WTC11 (cell line): ENCODE results near the gene LY6G6C. TPM values are rescaled to one million over a fixed set of nuclear protein-coding genes. Genes with fewer than 3 reads are reported as not detected.

Source experiments
- ATAC-seq: fragments of 200-7000 bp; cut with Tn5 transposase; 2 replicates; pipeline ENCODE4 v1.10.0; 2021; ENCODE audit warnings: mild to moderate bottlenecking, moderate library complexity
- CTCF ChIA-PET: fragments of 300-600 bp; sonication (Branson Sonifier 250); formaldehyde crosslinking; loops from one replicate; lab custom pipeline; 2021; ENCODE audit warnings: antibody characterized with exemption; lab: Charles Lee
- POLR2A ChIA-PET: fragments of 350-600 bp; sonication (Branson Sonifier 250); formaldehyde crosslinking; loops from one replicate; lab custom pipeline; 2021; ENCODE audit warnings: antibody characterized with exemption; lab: Charles Lee
- DNase-seq: peaks from one replicate; pipeline ENCODE4 v3.0.0; 2021; ENCODE audit warnings: low spot score
- H3K27ac Mint-ChIP-seq: 2 replicates; pipeline ENCODE4 v1.8.0; 2021; ENCODE audit warnings: mixed read lengths
- H3K27me3 Mint-ChIP-seq: 2 replicates; pipeline ENCODE4 v1.8.0; 2021; ENCODE audit warnings: low read depth, mild to moderate bottlenecking, moderate library complexity, mixed read lengths
- H3K36me3 Mint-ChIP-seq: 2 replicates; pipeline ENCODE4 v1.8.0; 2021; ENCODE audit warnings: mixed read lengths
- H3K4me1 Mint-ChIP-seq: 2 replicates; pipeline ENCODE4 v1.8.0; 2022; ENCODE audit warnings: mixed read lengths
- H3K4me3 Mint-ChIP-seq: 2 replicates; pipeline ENCODE4 v1.8.0; 2021; ENCODE audit warnings: mild to moderate bottlenecking, moderate library complexity, mixed read lengths
- H3K9me3 Mint-ChIP-seq: 2 replicates; pipeline ENCODE4 v1.8.0; 2021; ENCODE audit warnings: mixed read lengths
- CREB1 ChIP-seq: sonication (generic); formaldehyde crosslinking; IDR thresholded peaks from 2 replicates; pipeline ENCODE4 v1.8.0; 2023; ENCODE audit warnings: mild to moderate bottlenecking, missing genetic modification reagents
- ESRRA ChIP-seq: sonication (generic); formaldehyde crosslinking; IDR thresholded peaks from 2 replicates; pipeline ENCODE4 v1.8.1; 2022; ENCODE audit warnings: mild to moderate bottlenecking, missing genetic modification reagents, borderline replicate concordance
- ETV6 ChIP-seq: sonication (generic); formaldehyde crosslinking; IDR thresholded peaks from 2 replicates; pipeline ENCODE4 v1.8.1; 2022; ENCODE audit warnings: mild to moderate bottlenecking, missing genetic modification reagents
- FOXJ3 ChIP-seq: sonication (generic); formaldehyde crosslinking; IDR thresholded peaks from 2 replicates; pipeline ENCODE4 v1.9.0; 2021; ENCODE audit warnings: missing genetic modification reagents, mild to moderate bottlenecking, borderline replicate concordance
- FOXK1 ChIP-seq: sonication (generic); formaldehyde crosslinking; IDR thresholded peaks from 2 replicates; pipeline ENCODE4 v1.8.0; 2022; ENCODE audit warnings: mild to moderate bottlenecking, moderate library complexity, missing genetic modification reagents
- GRHL2 ChIP-seq: fragments of 250-450 bp; sonication (Bioruptor Pico); IDR thresholded peaks from 2 replicates; pipeline ENCODE4 v1.8.0; 2022; ENCODE audit warnings: mild to moderate bottlenecking, moderate library complexity; ENCODE audit not compliant: insufficient replicate concordance, severe bottlenecking
- IRF2 ChIP-seq: sonication (generic); formaldehyde crosslinking; IDR thresholded peaks from 2 replicates; pipeline ENCODE4 v1.8.0; 2022; ENCODE audit warnings: low read depth, missing genetic modification reagents, borderline replicate concordance
- KAT7 ChIP-seq: sonication (generic); formaldehyde crosslinking; IDR thresholded peaks from 2 replicates; pipeline ENCODE4 v1.8.1; 2023; ENCODE audit warnings: missing genetic modification reagents, mild to moderate bottlenecking, borderline replicate concordance
- MXD4 ChIP-seq: fragments of 250-450 bp; sonication (Bioruptor Pico); IDR thresholded peaks from 2 replicates; pipeline ENCODE4 v1.8.0; 2021; ENCODE audit warnings: mild to moderate bottlenecking, moderate library complexity, borderline replicate concordance
- NFATC4 ChIP-seq: fragments of 250-450 bp; sonication (Bioruptor Pico); IDR thresholded peaks from 2 replicates; pipeline ENCODE4 v1.9.0; 2021; ENCODE audit warnings: mild to moderate bottlenecking
- NR1H2 ChIP-seq: sonication (generic); formaldehyde crosslinking; IDR thresholded peaks from 2 replicates; pipeline ENCODE4 v1.9.0; 2021; ENCODE audit warnings: mild to moderate bottlenecking, moderate library complexity, missing genetic modification reagents
- OVOL2 ChIP-seq: fragments of 250-450 bp; sonication (Bioruptor Pico); IDR thresholded peaks from 2 replicates; pipeline ENCODE4 v1.9.0; 2021; ENCODE audit warnings: mild to moderate bottlenecking, borderline replicate concordance
- RELA ChIP-seq: sonication (generic); formaldehyde crosslinking; IDR thresholded peaks from 2 replicates; pipeline ENCODE4 v1.8.1; 2022; ENCODE audit warnings: missing genetic modification reagents, mild to moderate bottlenecking, borderline replicate concordance
- RORB ChIP-seq: fragments of 250-450 bp; sonication (Bioruptor Pico); IDR thresholded peaks from 2 replicates; pipeline ENCODE4 v1.9.0; 2021; ENCODE audit warnings: mild to moderate bottlenecking
- SP1 ChIP-seq: sonication (generic); formaldehyde crosslinking; conservative IDR thresholded peaks from 2 replicates; pipeline ENCODE4 v1.8.1; 2022; ENCODE audit warnings: missing genetic modification reagents
- TEAD1 ChIP-seq: sonication (generic); formaldehyde crosslinking; IDR thresholded peaks from 2 replicates; pipeline ENCODE4 v1.8.0; 2022; ENCODE audit warnings: mild to moderate bottlenecking, missing genetic modification reagents
- ZNF423 ChIP-seq: fragments of 250-450 bp; sonication (Bioruptor Pico); IDR thresholded peaks from 2 replicates; pipeline ENCODE4 v2.1.2; 2022; ENCODE audit warnings: mild to moderate bottlenecking, moderate library complexity
- total RNA-seq: library from RNA; stranded (reverse); gene quantifications from 3 replicates; pipeline ENCODE4 v1.2.3, GENCODE V29; 2021
- TF ChIP-seq, protein P1 (sequence below): sonication (generic); formaldehyde crosslinking; IDR thresholded peaks from 2 replicates; pipeline ENCODE4 v1.8.1; 2022; ENCODE audit warnings: low read depth, missing genetic modification reagents, borderline replicate concordance
- TF ChIP-seq, protein P2 (sequence below): sonication (generic); formaldehyde crosslinking; IDR thresholded peaks from 2 replicates; pipeline ENCODE4 v1.8.1; 2023; ENCODE audit warnings: mild to moderate bottlenecking, missing genetic modification reagents
- TF ChIP-seq, protein P3 (sequence below): sonication (generic); formaldehyde crosslinking; IDR thresholded peaks from 2 replicates; pipeline ENCODE4 v1.8.1; 2022; ENCODE audit warnings: missing genetic modification reagents, borderline replicate concordance
- TF ChIP-seq, protein P4 (sequence below): sonication (generic); formaldehyde crosslinking; IDR thresholded peaks from 2 replicates; pipeline ENCODE4 v1.8.1; 2023; ENCODE audit warnings: mild to moderate bottlenecking, moderate library complexity, missing genetic modification reagents
- TF ChIP-seq, protein P5 (sequence below): fragments of 250-450 bp; sonication (Bioruptor Pico); conservative IDR thresholded peaks from 2 replicates; pipeline ENCODE4 v1.9.0; 2021; ENCODE audit warnings: mild to moderate bottlenecking
- TF ChIP-seq, protein P6 (sequence below): sonication (generic); formaldehyde crosslinking; IDR thresholded peaks from 2 replicates; pipeline ENCODE4 v1.8.1; 2023; ENCODE audit warnings: mild to moderate bottlenecking, missing genetic modification reagents, moderate library complexity

The LY6G6C gene
- total RNA-seq, 1 experiment from 2014 or later: 0.35 TPM

DNA sequence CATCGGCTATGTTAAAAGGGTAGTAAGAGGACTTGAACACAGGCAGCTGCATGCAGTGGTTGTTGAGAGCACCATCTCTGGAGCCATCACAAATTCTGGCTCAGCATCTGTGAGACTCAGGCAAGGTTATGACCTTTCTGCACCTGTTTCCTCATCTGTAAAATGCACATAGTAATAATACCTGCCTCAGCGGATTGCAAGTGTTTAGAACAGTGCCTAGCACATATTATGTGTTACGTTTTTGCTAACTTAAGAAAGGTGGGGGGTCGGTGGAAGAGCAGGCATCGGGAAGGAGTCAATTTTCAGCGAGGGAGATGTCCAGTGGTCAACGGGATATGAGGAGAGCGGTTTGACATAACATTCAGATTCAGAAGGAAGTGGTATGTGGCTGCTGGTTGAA lies 43.6 kb downstream of the LY6G6C start:
- CTCF ChIA-PET: no interaction called here
- peaks cover 4% of the 10 kb centered on the region; the same call in 1 of the 2 replicates for H3K36me3 Mint-ChIP-seq
- H3K9me3 Mint-ChIP-seq: no peaks in the 10 kb centered on the region
- H3K4me1 Mint-ChIP-seq: peaks cover 10% of the 10 kb centered on the region
- POLR2A ChIA-PET: no interaction called here
- TF ChIP-seq NFATC4 (no peak), OVOL2 (no peak), ZNF423 (no peak), RORB (CRISPR knock-in tag) (no peak), FOXK1 (CRISPR knock-in tag) (no peak), KAT7 (CRISPR knock-in tag) (no peak), IRF2 (CRISPR knock-in tag) (no peak), ESRRA (CRISPR knock-in tag) (no peak)
- TF ChIP-seq, protein P1, sequence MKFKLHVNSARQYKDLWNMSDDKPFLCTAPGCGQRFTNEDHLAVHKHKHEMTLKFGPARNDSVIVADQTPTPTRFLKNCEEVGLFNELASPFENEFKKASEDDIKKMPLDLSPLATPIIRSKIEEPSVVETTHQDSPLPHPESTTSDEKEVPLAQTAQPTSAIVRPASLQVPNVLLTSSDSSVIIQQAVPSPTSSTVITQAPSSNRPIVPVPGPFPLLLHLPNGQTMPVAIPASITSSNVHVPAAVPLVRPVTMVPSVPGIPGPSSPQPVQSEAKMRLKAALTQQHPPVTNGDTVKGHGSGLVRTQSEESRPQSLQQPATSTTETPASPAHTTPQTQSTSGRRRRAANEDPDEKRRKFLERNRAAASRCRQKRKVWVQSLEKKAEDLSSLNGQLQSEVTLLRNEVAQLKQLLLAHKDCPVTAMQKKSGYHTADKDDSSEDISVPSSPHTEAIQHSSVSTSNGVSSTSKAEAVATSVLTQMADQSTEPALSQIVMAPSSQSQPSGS (CRISPR knock-in tag): no peak
- no peak for ATAC-seq
- H3K4me3 Mint-ChIP-seq: no peak overlapping the region
- H3K27me3 Mint-ChIP-seq: peaks cover 24% of the 10 kb centered on the region
- DNase-seq: no peak
- H3K27ac Mint-ChIP-seq: no peak overlapping the region

DNA sequence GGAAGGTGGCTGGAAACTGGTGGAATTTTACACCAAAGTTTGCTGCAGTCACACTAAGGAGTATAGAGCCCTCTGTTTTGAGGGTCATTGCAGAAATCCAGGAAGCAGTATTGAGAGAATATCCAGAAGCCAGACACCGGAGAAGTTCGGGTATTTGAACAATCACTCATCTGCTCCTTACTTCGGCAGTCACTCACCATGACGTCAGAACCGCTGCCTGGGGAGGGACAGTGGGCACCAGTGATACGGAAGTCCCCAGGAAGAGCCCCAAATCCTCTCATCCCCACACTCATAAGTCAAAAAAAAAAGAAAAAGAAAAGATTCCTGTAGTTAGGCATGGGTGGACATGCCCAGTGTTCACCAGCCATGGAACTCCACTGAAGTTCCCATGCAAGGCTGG lies 44.6 kb downstream of the LY6G6C start:
- DNase-seq: no peak
- POLR2A ChIA-PET: no interaction called here
- peaks cover 14% of the 10 kb centered on the region for H3K36me3 Mint-ChIP-seq
- H3K4me1 Mint-ChIP-seq: peaks cover 10% of the 10 kb centered on the region
- no peak overlapping the region for H3K27ac Mint-ChIP-seq
- H3K9me3 Mint-ChIP-seq: no peaks in the 10 kb centered on the region
- CTCF ChIA-PET: no interaction called here
- no peak for ATAC-seq
- H3K27me3 Mint-ChIP-seq: peaks cover 17% of the 10 kb centered on the region
- no peak overlapping the region for H3K4me3 Mint-ChIP-seq
- no peak for TF ChIP-seq CREB1 (CRISPR knock-in tag)
- TF ChIP-seq SP1 (CRISPR knock-in tag): no peak
- TF ChIP-seq, protein P2, sequence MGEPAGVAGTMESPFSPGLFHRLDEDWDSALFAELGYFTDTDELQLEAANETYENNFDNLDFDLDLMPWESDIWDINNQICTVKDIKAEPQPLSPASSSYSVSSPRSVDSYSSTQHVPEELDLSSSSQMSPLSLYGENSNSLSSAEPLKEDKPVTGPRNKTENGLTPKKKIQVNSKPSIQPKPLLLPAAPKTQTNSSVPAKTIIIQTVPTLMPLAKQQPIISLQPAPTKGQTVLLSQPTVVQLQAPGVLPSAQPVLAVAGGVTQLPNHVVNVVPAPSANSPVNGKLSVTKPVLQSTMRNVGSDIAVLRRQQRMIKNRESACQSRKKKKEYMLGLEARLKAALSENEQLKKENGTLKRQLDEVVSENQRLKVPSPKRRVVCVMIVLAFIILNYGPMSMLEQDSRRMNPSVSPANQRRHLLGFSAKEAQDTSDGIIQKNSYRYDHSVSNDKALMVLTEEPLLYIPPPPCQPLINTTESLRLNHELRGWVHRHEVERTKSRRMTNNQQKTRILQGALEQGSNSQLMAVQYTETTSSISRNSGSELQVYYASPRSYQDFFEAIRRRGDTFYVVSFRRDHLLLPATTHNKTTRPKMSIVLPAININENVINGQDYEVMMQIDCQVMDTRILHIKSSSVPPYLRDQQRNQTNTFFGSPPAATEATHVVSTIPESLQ (CRISPR knock-in tag): no peak
- TF ChIP-seq MXD4 (CRISPR knock-in tag): no peak
- no peak for TF ChIP-seq RELA (CRISPR knock-in tag)
- TF ChIP-seq GRHL2 (CRISPR knock-in tag): no peak
- no peak for TF ChIP-seq NR1H2 (CRISPR knock-in tag)
- TF ChIP-seq TEAD1 (CRISPR knock-in tag): no peak
- TF ChIP-seq, protein P3, sequence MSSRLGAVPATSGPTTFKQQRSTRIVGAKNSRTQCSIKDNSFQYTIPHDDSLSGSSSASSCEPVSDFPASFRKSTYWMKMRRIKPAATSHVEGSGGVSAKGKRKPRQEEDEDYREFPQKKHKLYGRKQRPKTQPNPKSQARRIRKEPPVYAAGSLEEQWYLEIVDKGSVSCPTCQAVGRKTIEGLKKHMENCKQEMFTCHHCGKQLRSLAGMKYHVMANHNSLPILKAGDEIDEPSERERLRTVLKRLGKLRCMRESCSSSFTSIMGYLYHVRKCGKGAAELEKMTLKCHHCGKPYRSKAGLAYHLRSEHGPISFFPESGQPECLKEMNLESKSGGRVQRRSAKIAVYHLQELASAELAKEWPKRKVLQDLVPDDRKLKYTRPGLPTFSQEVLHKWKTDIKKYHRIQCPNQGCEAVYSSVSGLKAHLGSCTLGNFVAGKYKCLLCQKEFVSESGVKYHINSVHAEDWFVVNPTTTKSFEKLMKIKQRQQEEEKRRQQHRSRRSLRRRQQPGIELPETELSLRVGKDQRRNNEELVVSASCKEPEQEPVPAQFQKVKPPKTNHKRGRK: no peak
- TF ChIP-seq ETV6: no peak
- TF ChIP-seq ESRRA (CRISPR knock-in tag): no peak
- TF ChIP-seq, protein P1 (CRISPR knock-in tag): no peak
- TF ChIP-seq, protein P4, sequence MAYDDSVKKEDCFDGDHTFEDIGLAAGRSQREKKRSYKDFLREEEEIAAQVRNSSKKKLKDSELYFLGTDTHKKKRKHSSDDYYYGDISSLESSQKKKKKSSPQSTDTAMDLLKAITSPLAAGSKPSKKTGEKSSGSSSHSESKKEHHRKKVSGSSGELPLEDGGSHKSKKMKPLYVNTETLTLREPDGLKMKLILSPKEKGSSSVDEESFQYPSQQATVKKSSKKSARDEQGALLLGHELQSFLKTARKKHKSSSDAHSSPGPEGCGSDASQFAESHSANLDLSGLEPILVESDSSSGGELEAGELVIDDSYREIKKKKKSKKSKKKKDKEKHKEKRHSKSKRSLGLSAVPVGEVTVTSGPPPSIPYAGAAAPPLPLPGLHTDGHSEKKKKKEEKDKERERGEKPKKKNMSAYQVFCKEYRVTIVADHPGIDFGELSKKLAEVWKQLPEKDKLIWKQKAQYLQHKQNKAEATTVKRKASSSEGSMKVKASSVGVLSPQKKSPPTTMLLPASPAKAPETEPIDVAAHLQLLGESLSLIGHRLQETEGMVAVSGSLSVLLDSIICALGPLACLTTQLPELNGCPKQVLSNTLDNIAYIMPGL: no peak
- TF ChIP-seq FOXJ3: no peak
- TF ChIP-seq, protein P5, sequence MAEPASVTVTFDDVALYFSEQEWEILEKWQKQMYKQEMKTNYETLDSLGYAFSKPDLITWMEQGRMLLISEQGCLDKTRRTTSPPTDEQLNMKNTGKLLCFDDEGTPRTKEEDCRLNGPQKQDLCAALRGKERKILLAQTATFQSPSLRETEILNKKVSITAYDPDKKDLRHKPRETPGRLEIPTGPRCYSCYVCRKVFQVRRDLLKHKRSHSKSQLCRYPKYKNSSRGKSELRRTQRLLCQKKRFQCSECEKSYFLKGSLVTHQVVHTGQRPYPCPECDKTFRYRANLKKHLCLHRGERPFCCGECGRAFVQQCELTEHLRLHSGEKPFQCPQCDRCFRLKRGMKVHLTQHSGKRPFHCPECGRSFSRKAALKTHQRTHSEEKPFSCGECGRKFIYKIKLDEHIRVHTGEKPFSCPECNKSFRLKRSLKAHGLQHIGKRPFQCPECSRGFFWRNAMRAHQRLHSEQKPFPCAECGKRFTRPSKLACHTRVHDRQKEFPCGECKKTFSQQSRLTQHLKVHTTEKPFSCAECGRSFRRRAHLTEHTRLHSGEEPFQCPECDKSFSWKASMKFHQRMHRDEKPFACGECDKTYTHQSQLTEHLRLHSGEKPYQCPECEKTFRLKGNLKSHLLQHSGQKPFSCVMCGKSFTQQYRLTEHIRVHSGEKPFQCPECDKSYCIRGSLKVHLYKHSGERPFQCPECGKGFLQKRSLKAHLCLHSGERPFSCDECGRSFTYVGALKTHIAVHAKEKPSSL: no peak
- TF ChIP-seq, protein P6, sequence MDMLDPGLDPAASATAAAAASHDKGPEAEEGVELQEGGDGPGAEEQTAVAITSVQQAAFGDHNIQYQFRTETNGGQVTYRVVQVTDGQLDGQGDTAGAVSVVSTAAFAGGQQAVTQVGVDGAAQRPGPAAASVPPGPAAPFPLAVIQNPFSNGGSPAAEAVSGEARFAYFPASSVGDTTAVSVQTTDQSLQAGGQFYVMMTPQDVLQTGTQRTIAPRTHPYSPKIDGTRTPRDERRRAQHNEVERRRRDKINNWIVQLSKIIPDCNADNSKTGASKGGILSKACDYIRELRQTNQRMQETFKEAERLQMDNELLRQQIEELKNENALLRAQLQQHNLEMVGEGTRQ (CRISPR knock-in tag): no peak
